ENCODE results near the gene PEX16.

GRCh38 chr11:45937916-45938315 lies 20.2 kb upstream of the PEX16 start:
- no peak for TF ChIP-seq CTCF (IDR thresholded peaks at IDR 0.05)
- TF ChIP-seq POLR2A (IDR thresholded peaks at IDR 0.05): no peak
- no peak for TF ChIP-seq EP300 (IDR thresholded peaks at IDR 0.05)

Data from ovary (tissue), 3 donors.